ENCODE measurements around the gene MDFIC. TPM values are rescaled to one million over a fixed set of nuclear protein-coding genes. Genes with fewer than 3 reads are reported as not detected.
A peak's percentile ranks its signal among the peaks of the same experiment; 100 is the strongest.

The MDFIC gene
- total and polyA plus RNA-seq, 7 donors = 4.4 to 58.1 (median 33.0) TPM

DNA sequence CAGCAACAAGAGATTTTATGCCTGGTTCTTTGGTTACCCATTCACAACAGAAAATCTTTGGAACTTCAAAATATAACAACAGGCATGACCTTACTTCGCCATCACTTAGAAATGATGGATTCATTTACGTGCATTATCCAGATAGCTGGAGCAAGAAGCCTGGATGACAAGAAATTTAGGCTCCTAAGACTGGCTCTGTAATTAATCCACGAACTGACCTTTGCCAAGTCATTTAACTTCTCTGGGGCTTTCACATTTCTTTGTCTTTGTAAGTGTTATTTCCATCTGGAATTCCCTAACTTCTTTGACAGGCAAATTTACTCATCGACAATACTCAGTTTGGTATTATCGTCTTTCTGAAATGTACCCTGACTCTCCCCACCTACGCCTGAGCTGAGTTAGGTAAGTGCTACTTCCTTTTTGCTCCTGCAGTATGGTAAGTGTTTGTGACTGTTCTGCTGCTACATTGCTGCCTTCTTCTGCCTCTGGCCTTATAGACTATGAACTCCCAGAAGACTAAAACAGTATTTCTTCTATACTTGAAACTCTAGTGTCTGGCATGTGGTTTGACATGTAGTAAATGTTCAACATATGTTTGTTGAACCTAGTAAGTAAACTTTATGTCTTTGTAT lies 5.5 kb upstream of the MDFIC start:
- H3K4me1 ChIP-seq = peaks cover 0 to 4% (median 1%) of the 10 kb centered on the region in 4 donors
- no peak for DNase-seq
- WGBS, 2 donors = 76 to 88% methylated on average over 6 of the region's 6 CpGs
- intact Hi-C loops (cut with DNase I) = no loop called here
- TF ChIP-seq POLR2A (IDR thresholded peaks at IDR 0.05) (no peak), EP300 (IDR thresholded peaks at IDR 0.05) (no peak), POLR2AphosphoS5 (IDR thresholded peaks at IDR 0.05) (no peak)
- TF ChIP-seq, protein P1, sequence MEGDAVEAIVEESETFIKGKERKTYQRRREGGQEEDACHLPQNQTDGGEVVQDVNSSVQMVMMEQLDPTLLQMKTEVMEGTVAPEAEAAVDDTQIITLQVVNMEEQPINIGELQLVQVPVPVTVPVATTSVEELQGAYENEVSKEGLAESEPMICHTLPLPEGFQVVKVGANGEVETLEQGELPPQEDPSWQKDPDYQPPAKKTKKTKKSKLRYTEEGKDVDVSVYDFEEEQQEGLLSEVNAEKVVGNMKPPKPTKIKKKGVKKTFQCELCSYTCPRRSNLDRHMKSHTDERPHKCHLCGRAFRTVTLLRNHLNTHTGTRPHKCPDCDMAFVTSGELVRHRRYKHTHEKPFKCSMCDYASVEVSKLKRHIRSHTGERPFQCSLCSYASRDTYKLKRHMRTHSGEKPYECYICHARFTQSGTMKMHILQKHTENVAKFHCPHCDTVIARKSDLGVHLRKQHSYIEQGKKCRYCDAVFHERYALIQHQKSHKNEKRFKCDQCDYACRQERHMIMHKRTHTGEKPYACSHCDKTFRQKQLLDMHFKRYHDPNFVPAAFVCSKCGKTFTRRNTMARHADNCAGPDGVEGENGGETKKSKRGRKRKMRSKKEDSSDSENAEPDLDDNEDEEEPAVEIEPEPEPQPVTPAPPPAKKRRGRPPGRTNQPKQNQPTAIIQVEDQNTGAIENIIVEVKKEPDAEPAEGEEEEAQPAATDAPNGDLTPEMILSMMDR (IDR thresholded peaks at IDR 0.05) = no peak
- H3K27me3 ChIP-seq = no peaks in the 10 kb centered on the region
- H3K9me3 ChIP-seq = no peaks in the 10 kb centered on the region
- no peaks in the 10 kb centered on the region for H3K36me3 ChIP-seq
- no peak overlapping the region for H3K27ac ChIP-seq
- no peak overlapping the region for H3K4me3 ChIP-seq

DNA sequence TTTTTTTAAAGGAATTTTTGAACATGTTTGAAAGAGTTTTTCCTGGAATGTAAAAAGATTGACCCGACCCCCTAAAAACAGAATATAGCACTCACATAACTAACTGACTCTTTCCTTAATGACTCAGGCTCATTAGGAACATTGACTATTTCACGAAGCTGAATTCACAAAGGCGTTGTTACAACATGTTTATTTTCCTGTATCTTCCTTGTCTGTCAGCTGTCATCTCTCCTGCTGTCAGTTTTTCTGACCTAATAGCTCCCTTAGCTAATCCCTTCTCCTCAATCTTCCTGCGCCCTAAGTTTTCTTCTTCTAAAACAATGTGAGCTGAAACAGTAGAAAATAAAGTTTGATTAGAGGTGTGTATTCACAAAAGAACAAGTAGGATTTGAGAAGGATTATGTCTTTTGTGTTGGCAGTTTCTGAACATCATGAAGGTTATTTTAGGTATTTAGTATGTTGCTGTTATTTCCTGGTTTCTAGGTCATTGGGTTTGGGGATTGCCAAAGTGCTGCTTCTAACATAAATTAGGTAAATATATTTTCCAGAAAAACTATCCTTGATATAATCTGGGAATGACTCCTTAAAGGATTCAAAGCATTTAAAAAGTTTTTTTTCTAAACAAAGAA lies 4.6 kb upstream of the MDFIC start:
- Histone ChIP-seq H3K9me3 (no peaks in the 10 kb centered on the region), H3K4me1 (peaks cover 0 to 5% (median 3%) of the 10 kb centered on the region in 4 donors), H3K27me3 (no peaks in the 10 kb centered on the region), H3K36me3 (no peaks in the 10 kb centered on the region), H3K4me3 (no peak overlapping the region), H3K27ac (no peak overlapping the region)
- 61 to 72% methylated on average over 4 of the region's 4 CpGs for WGBS, 2 donors
- intact Hi-C loops (cut with DNase I) = no loop called here
- TF ChIP-seq, protein P1 (IDR thresholded peaks at IDR 0.05) = no peak
- TF ChIP-seq POLR2A (IDR thresholded peaks at IDR 0.05) (no peak), EP300 (IDR thresholded peaks at IDR 0.05) (no peak), POLR2AphosphoS5 (IDR thresholded peaks at IDR 0.05) (no peak)
- no peak for DNase-seq

DNA sequence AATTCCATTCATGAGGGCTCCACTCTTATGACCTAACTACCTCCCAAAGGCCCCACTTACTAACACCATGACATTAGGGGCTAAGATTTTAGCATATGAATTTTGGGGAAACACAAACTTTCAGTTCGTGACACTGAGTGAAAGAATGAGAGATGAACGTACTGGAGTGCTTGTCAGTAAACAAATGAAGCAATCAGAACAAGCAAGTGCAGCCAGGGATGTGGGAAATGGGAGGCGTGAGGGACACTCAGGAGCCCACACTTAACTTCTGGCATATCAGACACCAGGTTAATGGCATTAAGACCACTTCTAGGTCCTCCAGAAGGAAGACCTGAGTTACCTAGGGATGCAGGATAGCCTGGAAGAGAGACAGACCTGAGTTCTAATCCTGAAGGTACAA lies 2.3 kb upstream of the MDFIC start:
- Histone ChIP-seq H3K27me3 (no peaks in the 10 kb centered on the region), H3K9me3 (no peaks in the 10 kb centered on the region), H3K4me3 (no peak overlapping the region), H3K4me1 (peaks cover 0 to 16% (median 12%) of the 10 kb centered on the region in 4 donors), H3K27ac (no peak overlapping the region), H3K36me3 (no peaks in the 10 kb centered on the region)
- TF ChIP-seq POLR2A (IDR thresholded peaks at IDR 0.05) = no peak
- TF ChIP-seq, protein P1 (IDR thresholded peaks at IDR 0.05) = no peak
- no peak for TF ChIP-seq POLR2AphosphoS5 (IDR thresholded peaks at IDR 0.05)
- no peak for TF ChIP-seq EP300 (IDR thresholded peaks at IDR 0.05)
- DNase-seq = no peak
- 82 to 85% methylated on average over 3 of the region's 3 CpGs for WGBS, 2 donors
- intact Hi-C loops (cut with DNase I) = no loop called here

DNA sequence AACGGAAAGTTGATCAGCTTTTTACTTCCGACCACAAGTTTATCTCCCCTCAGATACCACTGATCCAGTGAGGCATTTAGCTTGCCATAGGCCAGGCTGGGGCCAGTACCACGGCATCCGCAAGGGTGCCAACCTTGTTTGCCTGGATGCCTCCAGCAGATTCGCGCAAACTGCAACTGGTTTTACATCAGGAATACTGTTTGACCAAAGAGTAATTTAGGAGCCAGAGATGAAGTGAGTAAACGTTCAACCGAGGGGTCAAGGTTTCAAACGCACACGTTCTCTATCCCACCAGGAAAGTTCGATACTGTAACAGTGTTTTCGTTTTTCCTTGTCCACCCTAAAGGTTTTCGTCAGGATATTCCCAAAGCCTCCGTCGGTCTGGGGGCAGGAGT lies 266 bp upstream of the MDFIC start:
- DNase-seq = no peak
- TF ChIP-seq, protein P1 (IDR thresholded peaks at IDR 0.05) = no peak
- no peak for TF ChIP-seq POLR2AphosphoS5 (IDR thresholded peaks at IDR 0.05)
- no peak for TF ChIP-seq POLR2A (IDR thresholded peaks at IDR 0.05)
- TF ChIP-seq EP300 (IDR thresholded peaks at IDR 0.05) = no peak
- 12 to 52% methylated on average over 15 of the region's 15 CpGs for WGBS, 2 donors
- peaks cover 0 to 37% (median 29%) of the 10 kb centered on the region in 4 donors for H3K4me1 ChIP-seq
- H3K36me3 ChIP-seq = no peaks in the 10 kb centered on the region
- H3K27ac ChIP-seq = peak overlapping the region; percentile 84 to 93 (median 88)
- no peaks in the 10 kb centered on the region for H3K9me3 ChIP-seq
- H3K4me3 ChIP-seq = peak overlapping the region; percentile 75 to 89 (median 84)
- H3K27me3 ChIP-seq = no peaks in the 10 kb centered on the region
- intact Hi-C loops (cut with DNase I) = loop anchor here (5.0 to 10.0 kb wide), 4 partner anchors 86 to 834 kb away; no protein-coding TSS in a partner anchor

All from sigmoid colon (tissue), 7 donors.